H1 (cell line): ENCODE data around the gene COL4A1. TPM values are rescaled to one million over a fixed set of nuclear protein-coding genes. Genes with fewer than 3 reads are reported as not detected.

Source experiments
- CTCF ChIA-PET: fragments of 300-600 bp; sonication (Branson Sonifier 250); formaldehyde crosslinking; loops from one replicate; lab custom pipeline; 2021; ENCODE audit not compliant: partially characterized antibody; lab: Charles Lee
- POLR2A ChIA-PET: fragments of 300-600 bp; sonication (Branson Sonifier 250); formaldehyde crosslinking; loops from one replicate; lab custom pipeline; 2021; ENCODE audit warnings: inconsistent platforms; ENCODE audit not compliant: partially characterized antibody; lab: Charles Lee
- DNase-seq, 2 experiments: peaks; one replicate each; pipeline versions ENCODE4 v3.0.0 to v3.0.0-alpha.2; 2010 to 2022; ENCODE audit warnings: low spot score in 2 of 2, low read depth in 1 of 2, mixed read lengths in 1 of 2
- FAIRE-seq: peaks from 2 replicates; lab custom pipeline; 2011; peaks lifted over from hg19 to GRCh38; lab: Jason Lieb, UNC
- H2AFZ ChIP-seq: 2 replicates; pipeline ENCODE4 v1.8.1; 2012; ENCODE audit warnings: low read length, inconsistent platforms
- H2AK5ac ChIP-seq: 2 replicates; pipeline ENCODE4 v1.6.1; 2013; ENCODE audit warnings: low read depth, low read length
- H2BK120ac ChIP-seq: replicated peaks from 2 replicates; pipeline ENCODE3; 2013; ENCODE audit warnings: low read depth, low read length, inconsistent platforms
- H2BK12ac ChIP-seq: 2 replicates; pipeline ENCODE4 v1.6.1; 2013; ENCODE audit warnings: low read depth, low read length
- H2BK15ac ChIP-seq: 2 replicates; pipeline ENCODE4 v1.6.1; 2013; ENCODE audit warnings: low read length
- H2BK20ac ChIP-seq: 2 replicates; pipeline ENCODE4 v1.6.1; 2013; ENCODE audit warnings: low read length
- H2BK5ac ChIP-seq: 2 replicates; pipeline ENCODE4 v1.6.1; 2013; ENCODE audit warnings: low read depth, low read length
- H3K14ac ChIP-seq: 2 replicates; pipeline ENCODE4 v1.6.1; 2013; ENCODE audit warnings: inconsistent platforms; ENCODE audit not compliant: insufficient read length
- H3K18ac ChIP-seq: 2 replicates; pipeline ENCODE4 v1.6.1; 2013; ENCODE audit warnings: low read length; ENCODE audit errors: extremely low read depth
- H3K23ac ChIP-seq: 2 replicates; pipeline ENCODE4 v1.6.1; 2013; ENCODE audit warnings: inconsistent platforms; ENCODE audit not compliant: insufficient read length
- H3K23me2 ChIP-seq: 2 replicates; pipeline ENCODE4 v1.6.1; 2013; ENCODE audit warnings: low read depth, low read length
- H3K27ac ChIP-seq: 2 replicates; pipeline ENCODE4 v1.6.1; 2011; ENCODE audit warnings: low read depth, low read length, inconsistent platforms
- H3K27me3 ChIP-seq, 4 experiments: replicated peaks in 1 of 4; 1 replicate in 1 of 4; 2 replicates in 3 of 4; pipeline versions ENCODE4 v1.6.1 to v1.8.1; 2011 to 2013; ENCODE audit warnings: low read length in 3 of 4, mild to moderate bottlenecking in 3 of 4, inconsistent platforms in 2 of 4, mixed read lengths in 2 of 4, moderate library complexity in 1 of 4; ENCODE audit not compliant: control insufficient read depth in 3 of 4, insufficient read depth in 3 of 4; ENCODE audit errors: extremely low read depth in 1 of 4
- H3K36me3 ChIP-seq, 4 experiments: 2 replicates each; pipeline versions ENCODE4 v1.6.1 to v1.8.1; 2011 to 2013; ENCODE audit warnings: mild to moderate bottlenecking in 4 of 4, low read length in 3 of 4, moderate library complexity in 2 of 4, control low read depth in 1 of 4, inconsistent platforms in 1 of 4; ENCODE audit not compliant: insufficient read depth in 4 of 4, control insufficient read depth in 2 of 4
- H3K4ac ChIP-seq: replicated peaks from 2 replicates; pipeline ENCODE3; 2013; ENCODE audit warnings: low read length, low read depth, mixed read lengths, inconsistent platforms; ENCODE audit not compliant: insufficient read length
- H3K4me1 ChIP-seq, 4 experiments: replicated peaks in 1 of 4; 1 replicate in 1 of 4; 2 replicates in 3 of 4; pipeline versions ENCODE4 v1.6.1 to v1.8.1; 2011 to 2013; ENCODE audit warnings: low read length in 3 of 4, inconsistent platforms in 2 of 4, mixed read lengths in 1 of 4; ENCODE audit not compliant: insufficient read depth in 4 of 4, control insufficient read depth in 3 of 4
- H3K4me2 ChIP-seq, 2 experiments: 2 replicates each; pipeline versions ENCODE4 v1.6.1 to v1.8.1; 2011 to 2013; ENCODE audit warnings: low read depth in 2 of 2, low read length in 2 of 2, control low read depth in 1 of 2, inconsistent platforms in 1 of 2, mild to moderate bottlenecking in 1 of 2; ENCODE audit not compliant: insufficient read depth in 1 of 2
- H3K4me3 ChIP-seq, 4 experiments: fragments of 200-600, 300-600 bp in 1 of 4; sonication (generic), shearing (Covaris generic), sonication (Bioruptor Twin) in 1 of 4; 2 replicates each; pipeline versions ENCODE4 v1.5.1 to v1.8.1; 2011 to 2016; ENCODE audit warnings: low read length in 4 of 4, low read depth in 3 of 4, control low read depth in 2 of 4, inconsistent platforms in 2 of 4, mild to moderate bottlenecking in 2 of 4, mixed read lengths in 1 of 4, moderate library complexity in 1 of 4; ENCODE audit not compliant: insufficient read depth in 2 of 4; ENCODE audit errors: extremely low read depth in 1 of 4
- H3K56ac ChIP-seq: replicated peaks from 2 replicates; pipeline ENCODE3; 2013; ENCODE audit warnings: low read depth, mild to moderate bottlenecking, mixed read lengths, low read length, inconsistent platforms; ENCODE audit not compliant: insufficient read length
- H3K79me1 ChIP-seq: 2 replicates; pipeline ENCODE4 v1.6.1; 2013; ENCODE audit warnings: low read depth, low read length, control low read depth
- H3K79me2 ChIP-seq, 2 experiments: 2 replicates each; pipeline versions ENCODE4 v1.6.1 to v1.8.1; 2012 to 2013; ENCODE audit warnings: low read length in 2 of 2, mild to moderate bottlenecking in 2 of 2, inconsistent platforms in 1 of 2; ENCODE audit not compliant: insufficient read depth in 2 of 2, control insufficient read depth in 1 of 2
- H3K9ac ChIP-seq, 4 experiments: replicated peaks in 1 of 4; 1 replicate in 1 of 4; 2 replicates in 3 of 4; pipeline versions ENCODE4 v1.6.1 to v1.8.1; 2011 to 2013; ENCODE audit warnings: low read depth in 3 of 4, low read length in 3 of 4, control low read depth in 2 of 4, mild to moderate bottlenecking in 2 of 4, moderate library complexity in 2 of 4, inconsistent platforms in 1 of 4; ENCODE audit errors: extremely low read depth in 1 of 4
- H3K9me3 ChIP-seq, 2 experiments: 2 replicates each; pipeline versions ENCODE4 v1.6.1 to v1.8.1; 2012 to 2013; ENCODE audit warnings: mild to moderate bottlenecking in 2 of 2, moderate library complexity in 2 of 2, control low read depth in 1 of 2, inconsistent platforms in 1 of 2, low read depth in 1 of 2, low read length in 1 of 2, mixed read lengths in 1 of 2; ENCODE audit not compliant: insufficient read depth in 2 of 2
- H4K20me1 ChIP-seq, 2 experiments: replicated peaks in 1 of 2; 2 replicates each; pipeline versions ENCODE3 to v1.8.1; 2011 to 2013; ENCODE audit warnings: inconsistent platforms in 2 of 2, low read length in 2 of 2, mild to moderate bottlenecking in 1 of 2; ENCODE audit not compliant: insufficient read depth in 2 of 2, control insufficient read depth in 1 of 2
- H4K5ac ChIP-seq: 2 replicates; pipeline ENCODE4 v1.6.1; 2013; ENCODE audit warnings: low read length, low read depth, mixed read lengths, inconsistent platforms; ENCODE audit not compliant: insufficient read length
- H4K8ac ChIP-seq: 2 replicates; pipeline ENCODE4 v1.8.0; 2013; ENCODE audit warnings: mild to moderate bottlenecking, moderate library complexity, low read length, inconsistent platforms; ENCODE audit not compliant: insufficient read depth; ENCODE audit errors: extremely low read depth
- H4K91ac ChIP-seq: replicated peaks from 2 replicates; pipeline ENCODE3; 2013; ENCODE audit warnings: low read length, mixed read lengths, inconsistent platforms; ENCODE audit not compliant: insufficient read length
- PHF8 ChIP-seq: fragments of 200-600 bp; sonication (generic); conservative IDR thresholded peaks from 2 replicates; pipeline ENCODE4 v1.7.1; 2012; ENCODE audit warnings: low read depth, mild to moderate bottlenecking, inconsistent platforms, low read length, moderate library complexity
- POLR2A ChIP-seq, 2 experiments: IDR thresholded peaks; 1 replicate in 1 of 2; 2 replicates in 1 of 2; pipeline ENCODE4 v1.6.1; 2011; ENCODE audit warnings: low read depth in 2 of 2, low read length in 2 of 2, mild to moderate bottlenecking in 2 of 2; ENCODE audit errors: control extremely low read depth in 1 of 2
- RXRA ChIP-seq: IDR thresholded peaks from 2 replicates; pipeline ENCODE4 v1.6.1; 2011; ENCODE audit warnings: low read depth, mild to moderate bottlenecking, low read length, moderate library complexity; ENCODE audit not compliant: insufficient read depth
- SP1 ChIP-seq: IDR thresholded peaks from 2 replicates; pipeline ENCODE4 v1.6.1; 2011; ENCODE audit warnings: low read depth, low read length
- TAF1 ChIP-seq: IDR thresholded peaks from 2 replicates; pipeline ENCODE4 v1.6.1; 2011; ENCODE audit warnings: mild to moderate bottlenecking, low read depth, low read length
- TCF12 ChIP-seq: IDR thresholded peaks from 2 replicates; pipeline ENCODE4 v1.6.1; 2011; ENCODE audit warnings: low read depth, mild to moderate bottlenecking, low read length
- WGBS, 2 experiments: shearing (Covaris generic) in 1 of 2; methylation state at CpG; one replicate each; pipeline versions ENCODE4 v1.1.6 to v1.1.7; 2013 to 2015; ENCODE audit warnings: low lambda C conversion rate in 2 of 2, mixed read lengths in 2 of 2, inconsistent platforms in 1 of 2, low coverage in 1 of 2, missing lambda C conversion rate in 1 of 2; ENCODE audit not compliant: insufficient replicate concordance in 2 of 2, insufficient coverage in 1 of 2, insufficient read length in 1 of 2; ENCODE audit errors: extremely low coverage in 1 of 2, missing lambda C conversion rate in 1 of 2; 5-methylcytosine and 5-hydroxymethylcytosine counted together
- polyA plus RNA-seq, 7 experiments: library from polyadenylated mRNA; depleted of rRNA in 3 of 7; stranded (reverse) in 5 of 7; unstranded in 2 of 7; fragments of >200 nt in 5 of 7; fragments of 200-250 nt in 2 of 7; gene quantifications; 1 replicate in 5 of 7; 2 replicates in 1 of 7; 4 replicates in 1 of 7; pipeline versions ENCODE4 v1.2.1 to v1.2.3, GENCODE V29; 2011 to 2013; ENCODE audit warnings: missing spikeins in 2 of 7, mixed read lengths in 2 of 7
- total RNA-seq: library from RNA; stranded (reverse); fragmentation: NEBNext Ultra II Directional; extraction: Animal tissue kit (Norgen Biotek cat#: 25700); gene quantifications from 2 replicates; pipeline ENCODE4 v1.2.1, GENCODE V29; 2021
- TF ChIP-seq, protein P1 (sequence below): IDR thresholded peaks from 2 replicates; pipeline ENCODE4 v1.6.1; 2011; ENCODE audit warnings: low read length, improper control_type of control experiment
- TF ChIP-seq, protein P2 (sequence below): IDR thresholded peaks from 2 replicates; pipeline ENCODE4 v1.6.1; 2012; ENCODE audit warnings: low read length, inconsistent platforms

Gene COL4A1
- total and polyA plus RNA-seq, 2 of the 8 experiments (the other 6 are each of a cell fraction or from before 2014, with no cell fraction given): 30.7 to 82.0 TPM

DNA sequence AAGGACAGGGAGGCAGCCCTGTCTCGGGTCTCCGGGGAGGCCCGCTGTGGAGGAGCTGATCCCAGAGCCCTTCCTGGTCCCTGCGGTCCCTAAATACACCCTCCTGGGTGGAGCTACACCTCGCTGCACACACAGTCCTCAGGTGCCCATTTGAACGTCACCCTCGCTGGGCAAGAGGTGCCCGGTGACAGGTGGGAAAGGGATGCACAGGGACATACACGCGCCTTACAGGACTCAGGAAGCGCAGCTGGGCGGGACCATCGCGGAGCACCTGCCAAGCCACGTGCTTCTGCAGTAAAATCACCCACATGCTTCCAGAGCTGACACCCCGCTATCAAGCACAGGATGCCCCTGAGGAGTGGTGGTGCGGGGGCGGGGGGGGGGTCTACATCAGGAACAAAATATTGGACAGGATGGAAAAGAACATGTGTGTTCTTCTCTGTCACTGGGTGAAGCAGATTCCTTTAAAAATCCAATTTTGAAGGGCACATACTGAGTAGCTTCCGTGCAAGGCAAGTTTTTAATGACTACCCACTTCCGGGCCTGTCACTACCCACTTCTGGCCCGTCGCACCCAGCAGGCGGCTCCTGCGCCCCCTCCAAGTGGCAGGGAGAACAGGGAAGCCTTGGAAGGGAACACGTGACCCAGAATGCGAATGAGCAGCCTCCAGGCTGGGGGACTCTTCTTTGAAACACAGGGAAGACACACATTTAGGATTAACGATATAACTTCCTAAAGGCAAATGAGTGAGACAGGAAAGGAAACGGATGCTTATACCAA is 78.9 kb downstream of the COL4A1 start:
- Histone ChIP-seq H3K36me3 (no peaks in the 10 kb centered on the region), H3K18ac (no peak overlapping the region), H4K5ac (no peak overlapping the region), H3K4ac (no peak overlapping the region), H3K79me2 (no peaks in the 10 kb centered on the region), H3K4me3 (no peak overlapping the region), H4K20me1 (peaks cover 2 to 4% of the 10 kb centered on the region in 2 experiments), H3K9me3 (no peaks in the 10 kb centered on the region), H2BK5ac (no peak overlapping the region), H3K27ac (no peak overlapping the region), H3K4me1 (peaks cover 0 to 4% (median 0%) of the 10 kb centered on the region in 4 experiments; a peak in 3 of 7 replicates), H2BK12ac (no peak overlapping the region), H2BK15ac (no peak overlapping the region), H3K23ac (no peak overlapping the region), H2AK5ac (no peak overlapping the region), H2BK20ac (no peak overlapping the region), H4K91ac (no peak overlapping the region), H3K79me1 (peaks cover 6% of the 10 kb centered on the region), H4K8ac (no peak overlapping the region), H3K23me2 (peaks cover 3% of the 10 kb centered on the region; the same call in 1 of the 2 replicates), H3K9ac (no peak overlapping the region), H3K4me2 (no peak overlapping the region), H2BK120ac (no peak overlapping the region), H3K14ac (no peak overlapping the region), H2AFZ (no peak overlapping the region), H3K27me3 (no peaks in the 10 kb centered on the region), H3K56ac (no peak overlapping the region)
- CTCF ChIA-PET: interaction anchor here (0.9 to 2.1 kb wide), 4 partner anchors 9 to 228 kb away, joined by 3 to 9 read pairs (median 5); no protein-coding TSS in a partner anchor
- POLR2A ChIA-PET: interaction anchor here (1.1 to 1.2 kb wide), 3 partner anchors 36 to 132 kb away, joined by 3 read pairs; partner anchors contain the start of gene COL4A1
- FAIRE-seq (no peak), DNase-seq (no peak)
- TF ChIP-seq, protein P1, sequence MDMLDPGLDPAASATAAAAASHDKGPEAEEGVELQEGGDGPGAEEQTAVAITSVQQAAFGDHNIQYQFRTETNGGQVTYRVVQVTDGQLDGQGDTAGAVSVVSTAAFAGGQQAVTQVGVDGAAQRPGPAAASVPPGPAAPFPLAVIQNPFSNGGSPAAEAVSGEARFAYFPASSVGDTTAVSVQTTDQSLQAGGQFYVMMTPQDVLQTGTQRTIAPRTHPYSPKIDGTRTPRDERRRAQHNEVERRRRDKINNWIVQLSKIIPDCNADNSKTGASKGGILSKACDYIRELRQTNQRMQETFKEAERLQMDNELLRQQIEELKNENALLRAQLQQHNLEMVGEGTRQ: no peak
- no peak for TF ChIP-seq PHF8
- no peak for TF ChIP-seq POLR2A (IDR thresholded peaks at IDR 0.05; ENCODE audit: control extremely low read depth in 1 of 2, low read depth in 2 of 2, low read length in 2 of 2)
- no peak for TF ChIP-seq RXRA
- TF ChIP-seq TCF12: no peak
- TF ChIP-seq, protein P2, sequence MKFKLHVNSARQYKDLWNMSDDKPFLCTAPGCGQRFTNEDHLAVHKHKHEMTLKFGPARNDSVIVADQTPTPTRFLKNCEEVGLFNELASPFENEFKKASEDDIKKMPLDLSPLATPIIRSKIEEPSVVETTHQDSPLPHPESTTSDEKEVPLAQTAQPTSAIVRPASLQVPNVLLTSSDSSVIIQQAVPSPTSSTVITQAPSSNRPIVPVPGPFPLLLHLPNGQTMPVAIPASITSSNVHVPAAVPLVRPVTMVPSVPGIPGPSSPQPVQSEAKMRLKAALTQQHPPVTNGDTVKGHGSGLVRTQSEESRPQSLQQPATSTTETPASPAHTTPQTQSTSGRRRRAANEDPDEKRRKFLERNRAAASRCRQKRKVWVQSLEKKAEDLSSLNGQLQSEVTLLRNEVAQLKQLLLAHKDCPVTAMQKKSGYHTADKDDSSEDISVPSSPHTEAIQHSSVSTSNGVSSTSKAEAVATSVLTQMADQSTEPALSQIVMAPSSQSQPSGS: no peak
- no peak for TF ChIP-seq TAF1
- TF ChIP-seq SP1: no peak
- 92% methylated on average over 27 of the region's 28 CpGs; no CpG with 5 or more reads in 1 of the 2 experiments for WGBS, 2 experiments
